Right hindlimb (tissue), 1 donor: Measurements from ENCODE around the gene COX6B2.
A peak's percentile ranks its signal among the peaks of the same experiment; 100 is the strongest.
"Not testable (repeated sequence)": the region's sequence is repeated elsewhere in the genome, so short reads cannot be mapped to it uniquely, and the experiment has no call there.

ENCODE experiments used
- DNase-seq: peaks from one replicate; pipeline ENCODE4 v3.0.0-alpha.2; 2018

The COX6B2 gene

GRCh38 chr19:55354698-55355212 lies at the start of gene COX6B2:
Gene COX6B2 (minus strand): TSS chr19:55354719. CDS start chr19:55354521, 198 bp downstream.
- peak; percentile 21 for DNase-seq

- DNase-seq, result no peak
Measured at GRCh38 chr19:55402509-55402908, 48.0 kb upstream of the COX6B2 start.

GRCh38 chr19:55401390-55401789 lies 46.9 kb upstream of the COX6B2 start:
- DNase-seq, result not testable (repeated sequence)

- DNase-seq, result no peak
Measured at GRCh38 chr19:55400281-55401087, 46.0 kb upstream of the COX6B2 start.

- no peak for DNase-seq
Measured at GRCh38 chr19:55398200-55398925, 43.8 kb upstream of the COX6B2 start.

- peak; percentile 10 for DNase-seq
Measured at GRCh38 chr19:55392820-55393761, 38.6 kb upstream of the COX6B2 start.

- DNase-seq, result peak; percentile 6
Measured at GRCh38 chr19:55391702-55392615, 37.4 kb upstream of the COX6B2 start.

GRCh38 chr19:55391191-55391670 lies 36.7 kb upstream of the COX6B2 start:
- peak; percentile 22 for DNase-seq

- peak; percentile 18 for DNase-seq
Measured at GRCh38 chr19:55390461-55390880, 36.0 kb upstream of the COX6B2 start.

GRCh38 chr19:55389386-55390317 lies 35.1 kb upstream of the COX6B2 start:
- peak; percentile 15 for DNase-seq

GRCh38 chr19:55387736-55388497 lies 33.4 kb upstream of the COX6B2 start:
- DNase-seq, result no peak

GRCh38 chr19:55386493-55386971 lies 32.0 kb upstream of the COX6B2 start:
- DNase-seq, result no peak

- DNase-seq, result peak; percentile 100
Measured at GRCh38 chr19:55385724-55386492, 31.4 kb upstream of the COX6B2 start, which contains the start of gene RPL28. Gene RPL28 (plus strand): TSS chr19:55385932. CDS start chr19:55386358, 426 bp downstream.

- peak; percentile 98 for DNase-seq
Measured at GRCh38 chr19:55384920-55385723, 30.6 kb upstream of the COX6B2 start.

- no peak for DNase-seq
Measured at GRCh38 chr19:55384131-55384919, 29.8 kb upstream of the COX6B2 start, which contains the start of gene TMEM238. Gene TMEM238 (minus strand): TSS chr19:55384292. CDS start chr19:55384259, 33 bp downstream.
